KBM-7 (cell line): Measurements from ENCODE around the gene IFTAP.
A peak's percentile ranks its signal among the peaks of the same experiment; 100 is the strongest.
"Not testable (repeated sequence)": the region's sequence is repeated elsewhere in the genome, so short reads cannot be mapped to it uniquely, and the experiment has no call there.

Experiments used
- DNase-seq: peaks from one replicate; pipeline ENCODE4 v3.0.0-alpha.2; 2015
- in situ Hi-C: fragments of 300-500 bp; cut with MboI; formaldehyde crosslinking; loops from 2 replicates; pipeline ENCODE4 v1.14.3; 2020; ENCODE audit warnings: low sequenced_read_pairs, low pct_unique_long_range_greater_than_20kb, mixed read lengths

The IFTAP gene

DNA sequence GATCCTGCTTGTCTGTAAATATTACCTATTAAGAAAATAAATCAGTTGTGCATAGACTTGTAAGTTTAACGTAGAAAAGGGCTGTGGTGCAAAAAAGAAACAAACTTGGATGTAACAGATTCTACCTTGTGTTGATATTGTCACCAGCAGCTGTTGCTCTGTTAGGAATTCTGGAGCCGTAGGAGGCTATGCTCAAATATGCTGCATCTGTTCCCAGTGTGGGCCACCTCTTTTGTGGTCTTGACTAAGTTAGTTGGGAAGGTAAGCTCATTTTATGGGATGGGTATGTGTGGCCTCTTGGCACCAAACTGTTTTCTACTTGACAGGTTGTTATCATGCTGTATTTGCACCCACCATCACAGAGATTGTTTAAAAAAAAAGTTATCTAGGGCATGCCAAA is 33.2 kb downstream of the IFTAP start:
- no peak for DNase-seq
- in situ Hi-C loops, result no loop called here

- in situ Hi-C loops, result no loop called here
- no peak for DNase-seq
Measured at GRCh38 chr11:36628141-36628540, 33.8 kb downstream of the IFTAP start.

DNA sequence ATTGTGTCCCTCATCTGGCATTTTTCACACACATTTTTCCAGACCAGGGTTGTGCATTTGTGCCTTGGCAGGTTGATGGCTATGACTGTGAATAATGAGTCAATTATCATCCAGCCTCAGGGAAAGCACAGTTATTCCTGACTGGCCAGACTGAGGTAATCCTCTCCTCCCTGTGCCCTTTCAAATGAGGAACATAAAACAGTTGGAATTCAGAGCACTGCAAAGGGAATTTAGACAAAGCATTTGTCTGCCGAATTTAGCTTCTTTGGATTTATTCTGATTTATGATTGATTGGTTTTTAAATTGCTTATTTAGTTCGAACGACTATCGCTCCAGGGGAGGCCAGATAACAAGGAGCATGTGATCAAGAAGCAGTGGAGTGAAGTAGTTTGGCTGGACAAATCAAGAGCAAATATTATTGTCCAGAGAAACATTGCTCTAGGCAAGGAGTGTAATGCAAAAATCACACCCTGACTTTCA is 34.5 kb downstream of the IFTAP start:
- in situ Hi-C loops, result no loop called here
- no peak for DNase-seq

GRCh38 chr11:36631774-36632173 is 37.5 kb downstream of the IFTAP start:
- DNase-seq, result no peak
- in situ Hi-C loops, result no loop called here

GRCh38 chr11:36635066-36635862 is 41.0 kb downstream of the IFTAP start:
- DNase-seq, result no peak
- in situ Hi-C loops, result no loop called here

GRCh38 chr11:36638556-36638955 is 44.3 kb downstream of the IFTAP start:
- DNase-seq, result no peak
- in situ Hi-C loops, result no loop called here

- no peak for DNase-seq
- in situ Hi-C loops, result no loop called here
Measured at GRCh38 chr11:36657610-36658267, 63.4 kb downstream of the IFTAP start.

DNA sequence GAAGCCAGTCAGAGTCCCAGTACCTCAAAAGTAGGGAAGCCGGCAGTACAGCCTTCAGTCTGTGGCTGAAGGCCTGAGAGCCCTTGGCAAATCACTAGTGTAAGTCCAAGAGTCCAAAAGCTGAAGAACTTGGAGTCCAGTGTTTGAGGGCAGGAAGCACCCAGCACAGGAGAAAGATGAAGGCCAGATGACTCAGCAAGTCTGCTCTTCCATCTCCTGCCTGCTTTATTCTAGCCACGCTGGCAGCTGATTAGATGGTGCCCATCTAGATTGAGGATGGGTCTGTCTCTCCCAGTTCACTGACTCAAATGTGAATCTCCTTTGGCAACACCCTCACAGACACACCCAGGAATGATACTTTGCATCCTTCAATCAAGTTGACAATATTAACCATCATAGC is 67.1 kb downstream of the IFTAP start:
- in situ Hi-C loops, DNase-seq: not testable (repeated sequence)

- in situ Hi-C loops, result no loop called here
- DNase-seq, result peak; percentile 55
Measured at GRCh38 chr11:36672815-36673450, 78.6 kb downstream of the IFTAP start.

DNA sequence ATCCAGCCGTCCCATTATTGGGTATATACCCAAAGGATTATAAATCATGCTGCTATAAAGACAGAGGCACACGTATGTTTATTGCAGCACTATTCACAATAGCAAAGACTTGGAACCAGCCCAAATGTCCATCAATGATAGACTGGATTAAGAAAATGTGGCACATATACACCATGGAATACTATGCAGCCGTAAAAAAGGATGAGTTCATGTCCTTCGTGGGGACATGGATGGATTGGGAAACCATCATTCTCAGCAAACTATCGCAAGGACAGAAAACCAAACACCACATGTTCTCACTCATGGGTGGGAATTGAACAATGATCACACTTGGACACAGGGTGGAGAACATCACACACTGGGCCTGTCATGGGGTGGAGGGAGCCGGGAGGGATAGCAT is 85.2 kb downstream of the IFTAP start:
- in situ Hi-C loops, DNase-seq: not testable (repeated sequence)

DNA sequence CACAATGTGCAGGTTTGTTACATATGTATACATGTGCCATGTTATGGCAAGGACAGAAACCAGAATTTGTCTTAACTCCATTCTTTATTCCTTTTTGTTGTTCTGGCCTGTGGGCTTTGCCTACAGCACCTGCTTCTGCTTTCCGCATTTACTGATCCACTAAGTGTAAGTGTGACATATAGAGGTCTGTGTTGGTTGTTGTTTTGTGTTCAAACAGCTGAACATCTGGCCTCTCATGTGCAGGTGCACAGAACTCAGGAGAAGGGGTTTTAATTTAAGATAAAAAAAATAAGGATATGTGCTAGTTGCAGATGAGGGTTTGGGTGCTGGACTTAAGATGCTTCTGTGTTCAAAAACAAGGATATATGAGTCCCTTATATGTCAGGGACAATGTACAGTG is 89.5 kb downstream of the IFTAP start:
- in situ Hi-C loops, result no loop called here
- no peak for DNase-seq

- DNase-seq, result no peak
- in situ Hi-C loops, result no loop called here
Measured at GRCh38 chr11:36684840-36685801, 90.8 kb downstream of the IFTAP start.

- no peak for DNase-seq
Measured at GRCh38 chr11:36688132-36688531, 93.8 kb downstream of the IFTAP start.

GRCh38 chr11:36688571-36689291 is 94.4 kb downstream of the IFTAP start:
- no peak for DNase-seq
- in situ Hi-C loops, result no loop called here

More at GRCh38 chr11:36688132-36688531, 93.8 kb downstream of the IFTAP start:
- in situ Hi-C loops, result no loop called here

DNA sequence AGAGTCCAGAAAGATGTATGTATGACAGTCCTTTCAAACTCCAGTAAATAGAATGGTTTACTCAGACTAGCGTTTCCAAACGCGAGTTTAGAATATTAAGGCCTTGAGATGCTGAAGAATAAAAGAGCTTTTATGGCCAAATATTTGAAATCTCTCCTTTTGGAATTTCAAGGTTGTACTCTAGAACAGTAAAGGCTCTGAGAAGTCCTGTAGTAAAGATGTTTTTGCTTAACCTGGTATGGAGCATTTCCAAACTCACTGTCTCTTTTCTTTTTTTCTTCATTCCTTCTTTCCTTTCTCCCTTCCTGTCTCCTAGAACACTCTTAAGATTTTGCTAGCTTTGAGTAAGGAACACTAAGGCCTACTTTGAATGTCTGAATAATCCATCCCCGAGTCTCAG is 95.1 kb downstream of the IFTAP start:
- in situ Hi-C loops, result no loop called here
- DNase-seq, result no peak

GRCh38 chr11:36692704-36693103 is 98.4 kb downstream of the IFTAP start:
- no peak for DNase-seq
- in situ Hi-C loops, result no loop called here

DNA sequence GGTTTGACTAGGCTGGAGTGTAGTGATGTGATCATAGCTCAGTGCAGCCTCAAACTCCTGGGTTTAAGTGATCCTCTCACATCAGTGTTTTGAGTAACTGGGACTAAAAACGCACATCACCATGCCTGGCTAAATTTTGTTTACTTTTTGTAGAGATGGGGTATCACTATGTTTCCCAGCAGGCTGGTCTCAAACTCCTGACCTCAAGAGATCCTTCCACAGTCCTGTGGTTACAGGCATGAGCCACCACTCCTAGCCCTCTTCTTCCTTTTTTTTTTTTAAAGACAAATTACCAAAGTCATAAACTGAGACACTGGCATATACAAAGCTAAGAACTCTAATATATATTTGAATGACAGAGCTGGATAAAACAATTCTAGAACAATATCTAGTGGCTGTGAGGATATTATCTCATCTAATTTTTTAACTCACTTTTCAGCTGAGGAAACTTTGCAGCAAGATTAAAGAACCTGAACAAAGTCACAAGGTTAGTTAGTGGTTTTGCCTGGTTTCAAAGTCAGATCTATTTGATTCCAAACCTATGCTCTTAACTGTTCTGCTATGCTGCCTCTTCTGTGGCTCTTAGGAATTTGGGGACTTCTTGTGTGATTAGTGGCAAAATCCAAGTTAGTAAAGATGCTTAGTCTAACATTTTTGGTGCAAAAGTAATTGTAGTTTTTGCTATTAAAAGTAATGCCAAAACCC is 99.0 kb downstream of the IFTAP start:
- in situ Hi-C loops, result no loop called here
- DNase-seq, result no peak

- in situ Hi-C loops, result no loop called here
- no peak for DNase-seq
Measured at GRCh38 chr11:36695111-36695510, 100.8 kb downstream of the IFTAP start.
